Stimulated activated CD4-positive, alpha-beta T cell treated with anti-CD3 and anti-CD28 coated beads, Interleukin-4, amount 100 ng/mL, for 4 hours (primary cell): ENCODE data around the gene TYW1B.
"Not testable (repeated sequence)": the region's sequence is repeated elsewhere in the genome, so short reads cannot be mapped to it uniquely, and the experiment has no call there.

ENCODE experiments used
- DNase-seq, 2 experiments: peaks; one replicate each; pipeline ENCODE4 v3.0.0-alpha.2; 2020

Gene TYW1B

GRCh38 chr7:72696643-72697042, 131.4 kb downstream of the TYW1B start:
- not testable (repeated sequence) for DNase-seq

- DNase-seq = not testable (repeated sequence)
These were observed 132.5 kb downstream of the TYW1B start for GRCh38 chr7:72695482-72695881.

GRCh38 chr7:72691442-72691841, 136.6 kb downstream of the TYW1B start:
- DNase-seq = not testable (repeated sequence)

GRCh38 chr7:72690177-72690576, 137.8 kb downstream of the TYW1B start:
- not testable (repeated sequence) for DNase-seq

GRCh38 chr7:72689344-72689743, 138.7 kb downstream of the TYW1B start:
- not testable (repeated sequence) for DNase-seq

GRCh38 chr7:72681211-72681610, 146.8 kb downstream of the TYW1B start:
- DNase-seq = not testable (repeated sequence)

GRCh38 chr7:72676880-72677279, 151.1 kb downstream of the TYW1B start:
- DNase-seq = not testable (repeated sequence)

GRCh38 chr7:72676086-72676690, 151.8 kb downstream of the TYW1B start:
- DNase-seq = not testable (repeated sequence)

GRCh38 chr7:72675686-72676085, 152.3 kb downstream of the TYW1B start:
- not testable (repeated sequence) for DNase-seq

- DNase-seq = no peak
These were observed 153.6 kb downstream of the TYW1B start for GRCh38 chr7:72674394-72674793.

- DNase-seq = not testable (repeated sequence)
These were observed 157.2 kb downstream of the TYW1B start for GRCh38 chr7:72670850-72671249.

GRCh38 chr7:72668435-72668834, 159.6 kb downstream of the TYW1B start:
- DNase-seq = not testable (repeated sequence)

- not testable (repeated sequence) for DNase-seq
These were observed 161.0 kb downstream of the TYW1B start for GRCh38 chr7:72667049-72667448.

GRCh38 chr7:72648574-72648973, 179.4 kb downstream of the TYW1B start:
- not testable (repeated sequence) for DNase-seq

GRCh38 chr7:72643708-72644107, 184.3 kb downstream of the TYW1B start:
- not testable (repeated sequence) for DNase-seq

GRCh38 chr7:72641485-72642248, 186.3 kb downstream of the TYW1B start:
- DNase-seq = not testable (repeated sequence)

GRCh38 chr7:72640740-72641139, 187.3 kb downstream of the TYW1B start:
- not testable (repeated sequence) for DNase-seq

- DNase-seq = not testable (repeated sequence)
These were observed 192.6 kb downstream of the TYW1B start for GRCh38 chr7:72635273-72635908.

GRCh38 chr7:72632765-72633292, 195.2 kb downstream of the TYW1B start:
- DNase-seq = not testable (repeated sequence)

- DNase-seq = not testable (repeated sequence)
These were observed 199.6 kb downstream of the TYW1B start for GRCh38 chr7:72628375-72628774.

GRCh38 chr7:72626428-72627011, 201.5 kb downstream of the TYW1B start:
- not testable (repeated sequence) for DNase-seq

GRCh38 chr7:72625721-72626423, 202.1 kb downstream of the TYW1B start:
- DNase-seq = not testable (repeated sequence)
